ENCODE data around the gene MAP3K7. TPM values are rescaled to one million over a fixed set of nuclear protein-coding genes. Genes with fewer than 3 reads are reported as not detected.

Gene MAP3K7
- total RNA-seq, 1 experiment from 2014 or later = 26.6 TPM

- no peak for TF ChIP-seq ZBTB33 (IDR thresholded peaks at IDR 0.05; ENCODE audit: extremely low read depth, insufficient replicate concordance, low read length)
Observed at GRCh38 chr6:90534337-90535025, 52.4 kb downstream of the MAP3K7 start (continued).

GRCh38 chr6:90533615-90534336, 53.1 kb downstream of the MAP3K7 start:
- Histone ChIP-seq H3K4me2 (ENCODE audit: low read length) (no peak overlapping the region), H3K4me1 (ENCODE audit: control insufficient read depth in 1 of 2, insufficient read depth in 2 of 2, low read length in 2 of 2) (no peaks in the 10 kb centered on the region), H4K20me1 (ENCODE audit: insufficient read depth) (no peaks in the 10 kb centered on the region), H2AFZ (ENCODE audit: low read depth, low read length, poor library complexity, severe bottlenecking) (no peak overlapping the region), H3K36me3 (ENCODE audit: control insufficient read depth in 1 of 2, insufficient read depth in 2 of 2, low read length in 2 of 2) (peaks cover 0 to 7% of the 10 kb centered on the region in 2 experiments; a peak in 1 of 4 replicates), H3K9ac (ENCODE audit: low read length) (no peak overlapping the region), H3K27me3 (ENCODE audit: insufficient read depth, low read length) (no peaks in the 10 kb centered on the region), H3K9me2 (ENCODE audit: insufficient read depth) (no peaks in the 10 kb centered on the region), H3K4me3 (replicated peaks in 1 of 2; ENCODE audit: low read depth in 1 of 2, low read length in 2 of 2) (no peak overlapping the region), H3K27ac (ENCODE audit: low read depth, low read length) (no peak overlapping the region), H3K9me3 (ENCODE audit: control insufficient read depth in 1 of 2, insufficient read depth in 1 of 2, low read depth in 1 of 2, low read length in 2 of 2) (no peaks in the 10 kb centered on the region), H3K79me2 (ENCODE audit: insufficient read depth, low read length) (no peaks in the 10 kb centered on the region)
- intact Hi-C loops (cut with micrococcal nuclease) = no loop called here
- ATAC-seq (no peak), DNase-seq (ENCODE audit: low read depth, low spot score) (no peak)
- no peak for TF ChIP-seq CTCF (IDR thresholded peaks at IDR 0.05 in 2 of 3, conservative IDR thresholded peaks at IDR 0.05 in 1 of 3; ENCODE audit: borderline replicate concordance in 1 of 3, insufficient read depth in 1 of 3, low read depth in 2 of 3, low read length in 2 of 3)
- no peak for TF ChIP-seq FOSL1 (IDR thresholded peaks at IDR 0.05; ENCODE audit: low read depth)
- TF ChIP-seq RAD21 (IDR thresholded peaks at IDR 0.05; ENCODE audit: low read depth) = no peak
- TF ChIP-seq JUND (IDR thresholded peaks at IDR 0.05) = no peak
- TF ChIP-seq POLR2A (IDR thresholded peaks at IDR 0.05; ENCODE audit: borderline replicate concordance, extremely low read depth, insufficient read depth, insufficient read length) = no peak
- TF ChIP-seq SP1 (IDR thresholded peaks at IDR 0.05; ENCODE audit: low read depth) = no peak
- no peak for TF ChIP-seq MAX (IDR thresholded peaks at IDR 0.05)
- TF ChIP-seq TCF7L2 (IDR thresholded peaks at IDR 0.05; ENCODE audit: borderline replicate concordance, extremely low read depth, insufficient read depth, insufficient read length) = no peak
- no peak for TF ChIP-seq YY1 (IDR thresholded peaks at IDR 0.05; ENCODE audit: extremely low read depth, insufficient replicate concordance, low read depth, low read length)
- no peak for TF ChIP-seq EZH2phosphoT487 (IDR thresholded peaks at IDR 0.05; ENCODE audit: borderline replicate concordance)
- TF ChIP-seq POLR2AphosphoS5 (IDR thresholded peaks at IDR 0.05; ENCODE audit: low read depth, low read length) = no peak
- TF ChIP-seq ZBTB33 (IDR thresholded peaks at IDR 0.05; ENCODE audit: extremely low read depth, insufficient replicate concordance, low read length) = no peak
- no peak for TF ChIP-seq ZNF274 (IDR thresholded peaks at IDR 0.05; ENCODE audit: low read depth, low read length)
- no peak for TF ChIP-seq CBX3 (IDR thresholded peaks at IDR 0.05; ENCODE audit: low read depth)
- TF ChIP-seq EZH2 (IDR thresholded peaks at IDR 0.05) = no peak
- TF ChIP-seq EGR1 (IDR thresholded peaks at IDR 0.05; ENCODE audit: low read depth) = no peak
- ChIA-PET POLR2A (no interaction called here), RAD21 (ENCODE audit: low non-redundant PET in 1 of 2, low total read pairs in 2 of 2, uncharacterized antibody in 2 of 2, unreplicated experiment in 2 of 2) (no interaction called here), CTCF (no interaction called here)
- BruUV-seq (replicated peaks) = no TSS peak

Data from HCT116 (cell line).